T1000 (cell line): ENCODE measurements around the gene DET1.
"Not testable (repeated sequence)": the region's sequence is repeated elsewhere in the genome, so short reads cannot be mapped to it uniquely, and the experiment has no call there.

Source experiments
- DNase-seq: peaks from one replicate; lab custom pipeline; 2025; ENCODE audit warnings: mixed read lengths; lab: John Stamatoyannopoulos, UW

DET1 gene

DNA sequence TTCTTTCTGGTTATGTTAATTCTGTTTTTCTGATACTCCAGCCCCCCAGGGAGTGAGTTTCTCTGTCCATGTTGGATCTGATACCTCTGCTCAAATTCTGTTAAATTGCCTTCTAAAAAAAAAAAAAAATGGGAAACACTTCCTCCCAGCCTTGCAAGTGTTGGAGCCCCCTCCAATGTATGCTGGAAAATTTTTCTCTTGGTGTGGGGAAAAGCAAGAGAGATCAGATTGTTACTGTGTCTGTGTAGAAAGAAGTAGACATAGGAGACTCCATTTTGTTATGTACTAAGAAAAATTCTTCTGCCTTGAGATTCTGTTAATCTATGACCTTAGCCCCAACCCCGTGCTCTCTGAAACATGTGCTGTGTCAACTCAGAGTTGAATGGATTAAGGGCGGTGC lies 6.1 kb downstream of the DET1 start:
- DNase-seq: not testable (repeated sequence)

GRCh38 chr15:88539441-88539840 lies 7.0 kb downstream of the DET1 start:
- no peak for DNase-seq

- no peak for DNase-seq
These were observed 7.5 kb downstream of the DET1 start for GRCh38 chr15:88538972-88539371.

DNA sequence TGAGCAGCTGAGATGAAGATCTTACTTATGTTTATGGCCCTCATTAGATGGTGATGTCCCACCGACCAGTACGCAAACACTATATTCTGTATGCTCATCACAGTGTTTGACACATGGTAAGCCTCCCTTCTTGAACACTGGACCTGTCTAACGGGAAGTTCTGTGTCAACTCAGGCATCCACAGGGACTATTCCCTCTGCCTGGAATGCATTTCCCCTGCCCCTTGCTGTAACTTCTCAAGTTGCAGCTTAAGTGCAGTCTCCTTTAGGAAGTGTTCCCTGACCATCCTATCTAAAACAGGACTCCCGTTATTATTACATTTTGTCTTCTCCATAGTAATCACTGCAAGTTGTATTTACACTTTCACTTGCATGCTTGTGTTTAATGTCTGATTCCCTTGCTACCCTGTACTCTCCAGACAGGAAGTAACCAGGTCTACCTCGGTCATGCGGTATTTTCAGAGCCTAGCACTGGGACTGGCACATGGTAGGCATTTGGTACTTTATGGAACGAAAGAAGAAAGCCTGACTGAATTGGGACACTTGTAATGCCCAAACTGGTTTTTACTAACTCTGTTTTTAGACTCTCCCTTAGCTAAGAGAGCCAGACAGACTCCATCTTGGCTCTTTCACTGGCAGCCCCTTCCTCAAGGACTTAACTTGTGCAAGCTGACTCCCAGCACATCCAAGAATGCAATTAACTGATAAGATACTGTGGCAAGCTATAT lies 8.7 kb downstream of the DET1 start:
- no peak for DNase-seq

GRCh38 chr15:88535607-88536313 lies 10.7 kb downstream of the DET1 start:
- DNase-seq: no peak

DNA sequence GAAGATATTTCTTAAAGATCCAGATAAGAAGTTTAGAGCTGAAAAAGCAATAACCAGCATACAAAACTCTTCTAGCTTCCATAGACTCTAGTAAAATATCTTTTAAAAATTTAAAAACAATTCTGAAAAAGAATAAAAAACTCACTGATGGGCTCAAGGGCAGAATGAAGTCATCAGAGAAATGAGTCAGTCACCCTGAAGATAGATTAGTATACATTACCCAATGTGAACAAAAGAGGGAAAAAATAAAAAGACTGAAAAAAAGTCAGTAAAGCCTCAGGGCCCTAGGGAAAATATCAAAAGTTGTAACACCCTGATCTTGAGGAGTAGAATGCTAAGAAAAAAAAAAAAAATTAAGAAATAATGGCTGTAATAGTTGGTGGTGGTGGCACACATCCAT lies 11.4 kb downstream of the DET1 start:
- no peak for DNase-seq

DNA sequence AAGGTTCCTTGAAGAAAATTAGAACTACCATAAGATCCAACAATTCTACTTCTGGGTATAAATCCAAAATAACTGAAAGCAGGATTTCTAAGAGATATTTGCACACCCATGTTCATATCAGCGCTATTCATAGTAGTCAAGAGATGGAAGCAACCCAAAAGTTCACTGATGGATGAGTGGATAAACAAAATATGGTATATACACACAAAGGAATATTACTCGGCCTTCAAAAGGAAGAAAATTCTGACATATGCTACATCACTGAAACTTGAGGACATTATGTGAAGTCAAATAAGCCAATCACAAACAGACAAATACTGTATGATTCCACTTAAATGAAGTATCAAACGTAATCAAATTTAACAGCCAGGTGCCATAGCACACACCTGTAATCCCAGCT lies 13.1 kb downstream of the DET1 start:
- DNase-seq: no peak

DNA sequence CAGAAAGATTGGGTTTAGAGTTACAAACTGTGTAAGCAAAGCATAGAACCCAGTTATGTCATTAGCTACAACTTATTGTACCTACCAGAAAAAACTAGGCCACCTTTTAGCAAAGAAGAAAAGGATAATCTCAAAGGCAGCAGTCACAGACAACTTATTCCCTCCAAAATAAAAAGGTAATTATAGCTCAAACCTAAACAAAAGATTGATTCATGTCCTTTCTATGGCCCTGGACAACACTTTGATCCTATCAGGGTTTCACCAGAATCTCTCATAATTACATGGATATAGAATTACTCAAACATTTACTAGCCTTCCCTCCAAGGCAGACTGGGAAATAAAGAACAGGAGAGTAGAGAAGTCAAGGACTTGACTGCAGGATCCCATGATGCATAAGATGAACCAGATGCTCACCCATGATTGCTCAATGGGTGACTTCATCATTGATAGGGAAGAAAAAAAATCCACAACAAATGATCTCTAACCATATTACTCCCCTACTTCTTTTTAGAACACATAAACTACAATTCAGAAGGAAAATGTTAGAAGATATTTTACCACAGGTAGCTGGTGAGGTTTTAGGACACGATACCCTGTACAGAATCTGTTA lies 17.4 kb downstream of the DET1 start:
- DNase-seq: no peak

DNA sequence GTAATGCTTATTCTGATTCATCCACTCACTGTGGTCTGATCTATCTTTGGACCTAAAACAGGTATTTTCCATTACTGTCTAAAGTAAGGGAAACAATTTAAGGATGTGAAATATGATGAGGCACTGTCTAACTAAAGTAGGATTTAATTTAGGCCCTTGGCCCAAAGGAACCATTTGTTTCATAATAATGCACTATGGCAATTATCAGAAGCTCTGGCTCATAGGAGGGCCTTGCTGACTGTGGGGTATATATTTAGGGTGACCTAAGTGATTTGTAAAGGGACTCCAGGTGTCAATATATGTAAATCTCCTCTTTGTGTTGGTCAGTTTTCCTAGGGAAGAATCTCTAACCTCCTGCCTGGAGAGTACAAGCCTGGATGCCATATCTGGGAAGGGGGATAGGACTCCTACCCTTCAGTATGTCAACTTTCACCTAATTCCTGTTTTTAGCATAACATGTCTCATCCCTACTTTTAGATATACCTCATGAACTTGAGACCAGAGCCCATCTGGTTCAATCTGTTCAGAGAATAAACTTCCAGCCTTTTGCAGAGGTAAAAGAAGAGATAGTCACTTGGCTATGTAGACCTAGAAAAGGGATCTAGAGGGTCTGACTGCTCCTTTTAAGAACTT lies 20.1 kb downstream of the DET1 start:
- DNase-seq: no peak

DNA sequence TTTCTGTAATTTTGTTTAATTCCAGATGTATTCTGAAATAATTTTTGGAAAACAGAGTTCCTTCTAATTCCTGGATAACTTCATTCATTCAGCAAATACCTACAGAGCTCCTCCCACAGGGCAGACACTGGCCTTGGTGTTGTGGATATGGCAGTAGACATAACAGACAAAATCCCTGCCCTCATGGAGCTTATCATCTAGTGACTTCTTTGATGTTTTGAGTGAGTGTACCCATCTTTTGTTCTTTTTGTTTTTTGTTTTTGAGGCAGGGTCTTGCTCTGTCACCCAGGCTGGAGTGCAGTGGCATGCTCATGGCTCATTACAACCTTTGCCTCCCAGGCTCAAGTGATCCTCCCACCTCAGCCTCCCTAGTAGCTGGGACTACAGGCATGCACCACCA lies 21.1 kb downstream of the DET1 start:
- DNase-seq: no peak

DNA sequence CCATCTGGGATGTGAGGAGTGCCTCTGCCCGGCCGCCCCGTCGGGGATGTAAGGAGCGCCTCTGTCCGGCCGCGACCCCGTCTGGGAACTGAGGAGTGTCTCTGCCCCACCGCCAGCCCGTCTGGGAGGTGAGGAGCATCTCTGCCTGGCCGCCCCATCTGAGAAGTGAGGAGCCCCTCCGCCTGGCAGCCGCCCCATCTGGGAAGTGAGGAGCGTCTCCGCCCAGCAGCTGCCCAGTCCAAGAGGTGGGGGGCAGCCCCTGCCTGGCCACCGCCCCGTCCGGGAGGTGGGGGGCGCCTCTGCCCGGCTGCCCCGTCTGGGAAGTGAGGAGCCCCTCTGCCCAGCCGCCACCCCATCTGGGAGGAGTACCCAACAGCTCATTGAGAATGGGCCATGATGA lies 22.4 kb downstream of the DET1 start:
- DNase-seq: not testable (repeated sequence)

DNA sequence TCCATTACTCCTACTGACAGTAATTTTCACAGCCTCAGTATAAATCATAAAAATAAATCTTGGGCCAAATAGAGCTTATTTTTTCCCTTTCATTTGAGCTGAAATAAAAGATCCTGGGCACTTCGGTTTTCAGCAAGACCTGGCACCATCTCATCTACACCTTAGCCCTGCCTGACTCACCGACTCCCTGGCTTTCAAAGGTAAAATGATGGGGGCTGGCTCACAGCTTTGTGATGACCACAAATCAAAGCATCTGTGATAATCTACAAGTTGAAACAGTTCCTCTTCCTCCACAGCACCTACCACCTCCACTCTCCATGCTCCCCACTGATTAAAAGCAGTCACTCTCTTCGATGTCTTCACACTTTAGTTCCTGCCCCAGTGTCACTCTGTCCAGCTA lies 27.6 kb downstream of the DET1 start:
- DNase-seq: no peak

DNA sequence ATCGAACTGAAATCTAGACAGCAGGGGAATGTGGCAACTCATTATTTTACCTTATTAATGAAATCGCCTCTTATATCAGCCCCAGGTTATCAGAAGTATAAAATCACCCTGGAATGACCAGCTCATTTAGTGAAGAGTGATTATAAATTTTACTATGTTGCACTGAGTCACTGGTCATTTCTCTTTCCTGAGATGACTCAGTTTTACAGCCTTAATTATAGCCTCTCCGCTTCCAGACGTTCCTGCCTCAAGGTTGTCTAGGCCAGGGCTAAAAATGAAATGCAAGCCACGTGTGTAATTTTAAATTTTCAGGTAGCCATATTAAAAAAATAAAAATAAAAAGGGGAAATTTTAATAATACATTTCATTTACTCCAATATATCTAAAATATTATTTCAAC lies 33.3 kb downstream of the DET1 start:
- no peak for DNase-seq

GRCh38 chr15:88512601-88513000 lies 33.9 kb downstream of the DET1 start:
- no peak for DNase-seq

DNA sequence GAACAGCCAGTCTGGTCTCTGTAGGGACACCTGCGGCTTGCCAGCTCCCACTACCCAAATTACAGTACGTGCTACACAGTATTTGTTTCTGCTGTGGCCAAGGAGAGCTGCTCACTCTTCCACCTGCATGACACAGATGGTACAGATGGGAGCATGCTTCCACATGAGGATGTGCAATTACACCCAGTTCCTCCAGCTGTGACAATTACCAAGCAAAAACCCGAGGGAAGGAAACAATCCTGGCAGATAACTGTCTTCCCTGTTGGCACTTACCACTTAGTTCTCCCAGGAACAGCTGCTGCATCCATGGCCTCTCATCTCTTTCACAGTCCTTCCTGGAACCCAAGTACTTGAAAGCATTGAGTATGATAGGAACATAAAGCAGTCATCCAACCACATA lies 34.4 kb downstream of the DET1 start:
- no peak for DNase-seq

GRCh38 chr15:88511161-88511560 lies 35.3 kb downstream of the DET1 start:
- no peak for DNase-seq

DNA sequence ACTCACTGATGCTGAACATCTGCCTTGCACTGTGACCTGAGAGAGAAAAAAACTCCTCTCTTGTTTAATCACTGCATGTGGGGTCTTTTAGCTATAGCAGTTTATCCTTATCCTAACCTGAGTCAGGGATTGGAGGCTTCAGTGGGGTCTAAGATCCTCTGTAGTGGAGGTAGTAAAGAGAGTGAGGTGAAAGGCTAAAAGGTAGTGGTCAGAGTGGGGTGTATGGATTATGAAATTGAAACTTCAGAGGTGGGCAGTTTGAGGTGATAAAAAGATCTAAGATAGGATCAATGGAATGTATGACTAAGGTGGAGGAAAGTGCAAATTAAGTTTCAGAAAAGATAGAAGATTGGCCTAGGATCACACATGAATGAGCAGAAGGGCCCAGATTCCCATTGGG lies 36.5 kb downstream of the DET1 start:
- DNase-seq: no peak

GRCh38 chr15:88509321-88509720 lies 37.2 kb downstream of the DET1 start:
- DNase-seq: no peak

DNA sequence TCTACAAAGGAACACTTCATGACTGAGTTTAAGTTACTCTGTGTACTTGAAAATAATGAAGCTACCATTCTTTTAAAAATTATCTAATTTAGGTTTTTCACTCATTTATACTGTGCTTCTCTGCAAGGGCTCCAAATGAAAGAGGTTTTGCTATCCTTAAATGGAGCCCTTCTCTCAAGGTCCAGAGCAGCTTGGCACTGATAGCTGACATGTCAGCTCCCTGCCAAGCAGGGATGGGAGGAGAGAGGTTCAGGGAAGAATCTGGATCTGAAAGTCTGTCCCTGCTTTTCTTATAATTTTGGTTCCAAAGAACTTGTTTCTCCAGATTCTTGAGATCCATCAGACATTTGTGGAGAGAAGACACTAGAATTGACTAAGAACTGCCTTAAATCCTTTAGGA lies 39.9 kb downstream of the DET1 start:
- DNase-seq: no peak

- DNase-seq: no peak
These were observed 40.8 kb downstream of the DET1 start for GRCh38 chr15:88505721-88506120.

DNA sequence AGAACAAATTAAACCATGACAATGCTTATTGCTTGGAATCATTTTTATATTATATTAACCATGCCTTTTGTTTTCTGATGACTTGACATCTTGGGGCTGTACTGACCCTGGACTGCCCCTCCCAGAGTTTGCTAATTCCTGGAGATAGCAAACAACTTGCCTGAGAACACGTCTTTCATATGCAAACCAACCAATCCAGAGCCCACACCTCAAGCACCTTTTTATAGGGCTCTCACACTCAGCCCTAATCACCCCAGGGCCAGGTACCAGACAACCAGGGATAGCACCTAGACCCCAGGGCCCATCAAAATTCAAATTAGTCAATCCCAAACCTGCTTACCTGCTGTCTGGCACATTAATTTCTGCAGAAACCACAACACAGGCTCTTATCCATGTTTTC lies 42.0 kb downstream of the DET1 start:
- no peak for DNase-seq

DNA sequence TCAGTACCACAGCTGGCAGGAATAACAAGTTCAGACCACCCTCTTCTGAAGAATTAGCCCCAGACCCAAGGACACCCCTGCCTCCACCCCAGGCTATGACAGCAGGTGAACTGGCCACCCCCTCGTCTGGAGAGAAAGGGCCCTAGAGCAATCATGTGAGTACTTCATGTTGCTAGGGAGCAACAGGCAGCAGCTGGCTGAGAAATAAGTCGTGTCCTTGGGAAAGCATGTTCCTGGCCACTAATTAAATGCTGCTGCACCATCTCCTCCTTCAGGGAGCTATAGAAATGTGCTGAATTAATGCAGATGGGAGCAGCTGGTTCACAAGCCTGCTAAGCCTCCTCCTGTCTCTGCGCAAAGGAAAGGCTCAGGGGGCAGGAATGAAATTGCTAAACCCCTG lies 47.5 kb downstream of the DET1 start:
- DNase-seq: no peak
